K562 (cell line): ENCODE measurements around the gene ZNF584. TPM values are rescaled to one million over a fixed set of nuclear protein-coding genes. Genes with fewer than 3 reads are reported as not detected.

Experiments
- CBX8 ChIP-seq: fragments of 200-600 bp; sonication (generic); IDR thresholded peaks from 2 replicates; pipeline ENCODE4 v1.6.1; 2012; ENCODE audit warnings: borderline replicate concordance, mixed run types, low read depth, mild to moderate bottlenecking, moderate library complexity, mixed read lengths, low read length, control low read depth, inconsistent platforms; ENCODE audit not compliant: poor library complexity, severe bottlenecking; ENCODE audit errors: extremely low read depth
- CEBPZ ChIP-seq: fragments of 150-350 bp; IDR thresholded peaks from 2 replicates; pipeline ENCODE4 v1.6.1; 2014; ENCODE audit warnings: low read depth, mild to moderate bottlenecking, low read length, borderline replicate concordance
- EP400 ChIP-seq: fragments of 450-650 bp; IDR thresholded peaks from 2 replicates; pipeline ENCODE4 v1.6.1; 2017; ENCODE audit warnings: antibody characterized with exemption, mild to moderate bottlenecking, moderate library complexity
- ETS1 ChIP-seq: conservative IDR thresholded peaks from 2 replicates; pipeline ENCODE4 v1.6.1; 2011; ENCODE audit warnings: low read depth, mild to moderate bottlenecking, low read length; ENCODE audit not compliant: control insufficient read depth
- ETV6 ChIP-seq, 3 experiments: fragments of 150-350 bp in 1 of 3; sonication (generic) in 1 of 3; formaldehyde crosslinking in 1 of 3; IDR thresholded peaks; 2 replicates each; pipeline versions ENCODE4 v1.6.1 to v1.8.0; 2014 to 2022; ENCODE audit warnings: borderline replicate concordance in 2 of 3, low read depth in 2 of 3, antibody characterized with exemption in 1 of 3, low read length in 1 of 3, mild to moderate bottlenecking in 1 of 3, missing genetic modification reagents in 1 of 3
- FOXK1 ChIP-seq: sonication (generic); formaldehyde crosslinking; IDR thresholded peaks from 2 replicates; pipeline ENCODE4 v1.8.0; 2022; ENCODE audit warnings: missing genetic modification reagents, mild to moderate bottlenecking, borderline replicate concordance
- POLR2AphosphoS5 ChIP-seq: IDR thresholded peaks from 2 replicates; pipeline ENCODE4 v1.6.1; 2011; ENCODE audit warnings: mild to moderate bottlenecking, low read depth, low read length, moderate library complexity; ENCODE audit not compliant: control insufficient read depth, insufficient read depth
- POLR3G ChIP-seq: IDR thresholded peaks from 2 replicates; pipeline ENCODE4 v1.6.1; 2011; ENCODE audit not compliant: insufficient read length, insufficient replicate concordance; ENCODE audit errors: extremely low read depth
- SIN3A ChIP-seq, 2 experiments: fragments of 150-350 bp in 1 of 2; IDR thresholded peaks; 2 replicates each; pipeline ENCODE4 v1.6.1; 2011 to 2016; ENCODE audit warnings: borderline replicate concordance in 2 of 2, low read depth in 2 of 2, low read length in 2 of 2, mild to moderate bottlenecking in 2 of 2, moderate library complexity in 2 of 2; ENCODE audit not compliant: control insufficient read depth in 1 of 2
- SP2 ChIP-seq: IDR thresholded peaks from 2 replicates; pipeline ENCODE4 v1.6.1; 2011; ENCODE audit warnings: mild to moderate bottlenecking, low read depth, low read length, moderate library complexity; ENCODE audit not compliant: poor library complexity, severe bottlenecking; ENCODE audit errors: extremely low read depth
- TEAD1 ChIP-seq, 2 experiments: fragments of 450-650 bp in 1 of 2; sonication (generic) in 1 of 2; formaldehyde crosslinking; IDR thresholded peaks; 2 replicates each; pipeline versions ENCODE4 v1.4.0 to v1.8.0; 2020 to 2022; ENCODE audit warnings: mild to moderate bottlenecking in 2 of 2, missing genetic modification reagents in 1 of 2
- TSC22D4 ChIP-seq: fragments of 450-650 bp; IDR thresholded peaks from 2 replicates; pipeline ENCODE4 v1.6.1; 2016; ENCODE audit warnings: missing genetic modification characterization, missing biosample characterization, control low read depth
- XRCC3 ChIP-seq: fragments of 450-650 bp; IDR thresholded peaks from 2 replicates; pipeline ENCODE4 v1.6.1; 2017; ENCODE audit warnings: mild to moderate bottlenecking, moderate library complexity
- ZNF263 ChIP-seq: sonication (generic); formaldehyde crosslinking; IDR thresholded peaks from 2 replicates; pipeline ENCODE4 v1.8.0; 2022; ENCODE audit warnings: mild to moderate bottlenecking, missing genetic modification reagents, borderline replicate concordance
- ZNF354B ChIP-seq: fragments of 250-450 bp; sonication (Bioruptor Pico); IDR thresholded peaks from 2 replicates; pipeline ENCODE4 v1.4.0; 2020
- ZNF655 ChIP-seq: fragments of 250-450 bp; sonication (Bioruptor Pico); IDR thresholded peaks from 2 replicates; pipeline ENCODE4 v1.5.0; 2021
- ZNF668 ChIP-seq: fragments of 250-450 bp; sonication (Bioruptor Pico); IDR thresholded peaks from 2 replicates; pipeline ENCODE4 v1.8.0; 2022; ENCODE audit warnings: mild to moderate bottlenecking, inconsistent platforms
- polyA plus RNA-seq, 8 experiments: library from polyadenylated mRNA; depleted of rRNA in 4 of 8; stranded (reverse) in 5 of 8; unstranded in 3 of 8; fragments of >200 nt; fragmentation: Nextera tagmentation in 2 of 8; fragmentation: Illumina TruSeq in 1 of 8; extraction: Ambion mirVana in 2 of 8; extraction: Trizol in 1 of 8; gene quantifications; 2 replicates each; pipeline versions ENCODE4 v1.2.1 to v1.2.3, GENCODE V29; 2011 to 2014; ENCODE audit warnings: inconsistent platforms in 1 of 8, missing spikeins in 1 of 8
- total RNA-seq, 7 experiments: library from RNA; depleted of rRNA in 6 of 7; stranded (reverse); fragments of >200 nt in 6 of 7; fragmentation: Illumina TruSeq in 2 of 7; extraction: Trizol in 2 of 7; gene quantifications; 2 replicates each; pipeline versions ENCODE4 v1.2.1 to v1.2.3, GENCODE V29; 2011 to 2021; ENCODE audit warnings: low replicate concordance in 1 of 7

Gene ZNF584
- total and polyA plus RNA-seq, 9 of the 15 experiments (the other 6 are each of a cell fraction or from before 2014, with no cell fraction given) = 5.8 to 43.4 (median 24.6) TPM

GRCh38 chr19:58466760-58467589 is 58.5 kb downstream of the ZNF584 start, which contains the start of gene ZNF324 (continued):
- TF ChIP-seq CEBPZ (no peak), ZNF263 (CRISPR knock-in tag) (no peak), TEAD1 (CRISPR knock-in tag; IDR thresholded peaks at IDR 0.05) (peak in 1 of 2 experiments; percentile 33; a peak in 1 of 4 replicates), XRCC3 (no peak), CBX8 (no peak), TSC22D4 (tag) (no peak), SP2 (peak; percentile 47), ZNF655 (CRISPR knock-in tag) (no peak), ZNF354B (CRISPR knock-in tag) (no peak), SIN3A (IDR thresholded peaks at IDR 0.05; ENCODE audit: borderline replicate concordance in 2 of 2, control insufficient read depth in 1 of 2, low read depth in 2 of 2, low read length in 2 of 2) (peak in 1 of 2 experiments; percentile 65; a peak in 3 of 4 replicates), POLR3G (no peak), ETV6 (IDR thresholded peaks at IDR 0.05; ENCODE audit: borderline replicate concordance in 1 of 2, low read depth in 2 of 2, low read length in 1 of 2) (no peak), ETV6 (CRISPR knock-in tag; IDR thresholded peaks at IDR 0.05; ENCODE audit: borderline replicate concordance) (no peak), POLR2AphosphoS5 (peak; percentile 53; the same call in 1 of the 2 replicates), EP400 (peak; percentile 74; the same call in 1 of the 2 replicates), ZNF668 (CRISPR knock-in tag) (no peak), ETS1 (peak; percentile 41; the same call in 1 of the 2 replicates), FOXK1 (no peak)
